GM18861 (cell line): Measurements from ENCODE around the gene CD99L2.

ENCODE experiments used
- ATAC-seq: cut with Tn5 transposase; IDR thresholded peaks from one replicate; pipeline ENCODE4 v1.9.1; 2021; ENCODE audit not compliant: unreplicated experiment

CD99L2 gene

GRCh38 chrX:150766351-150767044 lies 132.0 kb downstream of the CD99L2 start:
- no peak for ATAC-seq

- ATAC-seq: no peak
Observed at GRCh38 chrX:150765782-150766350, 132.6 kb downstream of the CD99L2 start.

- no peak for ATAC-seq
Observed at GRCh38 chrX:150765237-150765636, 133.2 kb downstream of the CD99L2 start.

GRCh38 chrX:150763810-150764209 lies 134.7 kb downstream of the CD99L2 start:
- no peak for ATAC-seq

- ATAC-seq: no peak
Observed at GRCh38 chrX:150763303-150763797, 135.1 kb downstream of the CD99L2 start.

GRCh38 chrX:150762258-150763165 lies 136.0 kb downstream of the CD99L2 start:
- ATAC-seq: no peak

GRCh38 chrX:150761819-150762216 lies 136.7 kb downstream of the CD99L2 start:
- ATAC-seq: no peak

GRCh38 chrX:150761176-150761818 lies 137.2 kb downstream of the CD99L2 start:
- ATAC-seq: no peak

GRCh38 chrX:150759568-150760416 lies 138.7 kb downstream of the CD99L2 start:
- no peak for ATAC-seq

- ATAC-seq: no peak
Observed at GRCh38 chrX:150757371-150757770, 141.1 kb downstream of the CD99L2 start.

- no peak for ATAC-seq
Observed at GRCh38 chrX:150753968-150754367, 144.5 kb downstream of the CD99L2 start.

- no peak for ATAC-seq
Observed at GRCh38 chrX:150753357-150753756, 145.1 kb downstream of the CD99L2 start.

- ATAC-seq: no peak
Observed at GRCh38 chrX:150752124-150752523, 146.3 kb downstream of the CD99L2 start.

- ATAC-seq: no peak
Observed at GRCh38 chrX:150736475-150736874, 162.0 kb downstream of the CD99L2 start.

- no peak for ATAC-seq
Observed at GRCh38 chrX:150731795-150732194, 166.7 kb downstream of the CD99L2 start.

GRCh38 chrX:150730719-150731118 lies 167.7 kb downstream of the CD99L2 start:
- ATAC-seq: no peak

GRCh38 chrX:150729956-150730355 lies 168.5 kb downstream of the CD99L2 start:
- no peak for ATAC-seq

- no peak for ATAC-seq
Observed at GRCh38 chrX:150719621-150720020, 178.8 kb downstream of the CD99L2 start.
